GM12892 (cell line): ENCODE data around the gene MINDY4.

ENCODE experiments used
- POLR2A ChIP-seq: IDR thresholded peaks from 2 replicates; pipeline ENCODE4 v1.6.1; 2011; ENCODE audit warnings: low read depth, low read length, control low read depth
- POLR2AphosphoS5 ChIP-seq: IDR thresholded peaks from 2 replicates; pipeline ENCODE4 v1.6.1; 2011; ENCODE audit warnings: low read depth, low read length, control low read depth
- TAF1 ChIP-seq: IDR thresholded peaks from 2 replicates; pipeline ENCODE4 v1.6.1; 2011; ENCODE audit warnings: low read depth, mild to moderate bottlenecking, control low read depth, low read length, borderline replicate concordance

DNA sequence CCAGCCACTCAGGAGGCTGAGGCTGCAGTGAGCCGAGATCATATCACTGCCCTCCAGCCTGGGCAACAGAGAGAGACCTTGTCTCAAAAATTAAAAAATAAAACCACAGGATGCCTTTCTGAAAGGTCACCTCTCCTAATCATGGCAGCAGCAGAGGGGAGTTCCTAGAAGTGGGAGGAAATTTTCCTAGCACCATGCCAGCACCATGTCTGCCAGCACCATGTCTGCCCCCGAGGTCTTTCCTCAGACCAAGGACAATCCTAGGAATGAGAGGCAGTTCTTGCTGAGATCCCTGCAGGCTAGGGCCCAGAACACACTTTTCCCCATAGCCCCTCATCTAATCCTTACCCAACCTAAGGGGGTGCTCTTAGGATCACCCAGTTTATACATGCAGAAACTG is 41.6 kb upstream of the MINDY4 start:
- TF ChIP-seq POLR2AphosphoS5 (no peak), TAF1 (no peak), POLR2A (no peak)
